B cell (primary cell): ENCODE data around the gene NMB.

Source experiments
- CTCF ChIP-seq: fragments of 200-600 bp; IDR thresholded peaks from one replicate; pipeline ENCODE4 v1.8.0; 2022; ENCODE audit warnings: antibody characterized with exemption, mild to moderate bottlenecking
- EZH2 ChIP-seq: IDR thresholded peaks from 2 replicates; pipeline ENCODE4 v1.6.1; 2012; ENCODE audit warnings: borderline replicate concordance, low read depth, mild to moderate bottlenecking, moderate library complexity, low read length; ENCODE audit not compliant: insufficient read depth, poor library complexity, severe bottlenecking

- TF ChIP-seq CTCF (no peak), EZH2 (no peak)
These were observed 27.3 kb upstream of the NMB start for GRCh38 chr15:84685304-84685703.
